CD4-positive, alpha-beta T cell (primary cell): ENCODE measurements around the gene ANO9. TPM values are rescaled to one million over a fixed set of nuclear protein-coding genes. Genes with fewer than 3 reads are reported as not detected.

Source experiments
- ATAC-seq: fragments of 200-7000 bp; cut with Tn5 transposase; one replicate; pipeline ENCODE4 v1.10.0; 2022; ENCODE audit warnings: mild to moderate bottlenecking; ENCODE audit not compliant: poor library complexity
- CTCF ChIA-PET: fragments of 350-600 bp; sonication (Branson Sonifier 250); formaldehyde crosslinking; loops from one replicate; lab custom pipeline; 2021; ENCODE audit warnings: antibody characterized with exemption, inconsistent platforms; lab: Charles Lee
- POLR2A ChIA-PET: fragments of 350-600 bp; sonication (Branson Sonifier 250); formaldehyde crosslinking; loops from one replicate; lab custom pipeline; 2021; ENCODE audit warnings: antibody characterized with exemption, inconsistent platforms; lab: Charles Lee
- DNase-seq, 14 experiments: peaks; one replicate each; pipeline ENCODE4 v3.0.0-alpha.2; 2013 to 2020; ENCODE audit warnings: mixed read lengths in 2 of 14
- H3K27ac ChIP-seq, 2 donors: one replicate each; pipeline versions ENCODE4 v1.5.1 to v1.7.0; 2013; ENCODE audit warnings: low read length in 2 of 2, low read depth in 1 of 2, mild to moderate bottlenecking in 1 of 2
- H3K27me3 ChIP-seq, 2 experiments: 1 replicate in 1 of 2; 2 replicates in 1 of 2; pipeline versions ENCODE4 v1.6.1 to v1.7.0; 2013; ENCODE audit warnings: low read length in 2 of 2, control low read depth in 1 of 2, mild to moderate bottlenecking in 1 of 2, moderate library complexity in 1 of 2; ENCODE audit not compliant: insufficient read depth in 2 of 2, control insufficient read depth in 1 of 2
- H3K36me3 ChIP-seq: one replicate; pipeline ENCODE4 v1.6.1; 2013; ENCODE audit warnings: low read length, control low read depth; ENCODE audit not compliant: insufficient read depth
- H3K4me1 ChIP-seq: one replicate; pipeline ENCODE4 v1.6.1; 2013; ENCODE audit warnings: low read length, control low read depth; ENCODE audit not compliant: insufficient read depth
- H3K4me3 ChIP-seq: one replicate; pipeline ENCODE4 v1.5.1; 2013; ENCODE audit warnings: mild to moderate bottlenecking, low read length, moderate library complexity
- H3K9me3 ChIP-seq, 2 experiments: 1 replicate in 1 of 2; 2 replicates in 1 of 2; pipeline versions ENCODE4 v1.6.1 to v1.7.0; 2013; ENCODE audit warnings: low read length in 2 of 2, mild to moderate bottlenecking in 2 of 2, control low read depth in 1 of 2, moderate library complexity in 1 of 2; ENCODE audit not compliant: control insufficient read depth in 1 of 2, insufficient read depth in 1 of 2
- H3K27ac Mint-ChIP-seq: one replicate; pipeline ENCODE4 v1.8.0; 2020; ENCODE audit warnings: mixed read lengths
- H3K27me3 Mint-ChIP-seq: one replicate; pipeline ENCODE4 v1.8.0; 2021; ENCODE audit warnings: mixed read lengths
- H3K36me3 Mint-ChIP-seq: one replicate; pipeline ENCODE4 v1.8.0; 2021; ENCODE audit warnings: low read depth, mixed read lengths
- H3K4me1 Mint-ChIP-seq: one replicate; pipeline ENCODE4 v1.8.0; 2021; ENCODE audit warnings: low read depth, mixed read lengths
- H3K4me3 Mint-ChIP-seq: one replicate; pipeline ENCODE4 v1.8.0; 2020; ENCODE audit warnings: mild to moderate bottlenecking, mixed read lengths
- H3K9me3 Mint-ChIP-seq: one replicate; pipeline ENCODE4 v1.8.0; 2020; ENCODE audit warnings: mixed read lengths
- CTCF ChIP-seq: fragments of 200-600 bp; IDR thresholded peaks from one replicate; pipeline ENCODE4 v1.8.0; 2022; ENCODE audit warnings: antibody characterized with exemption, mild to moderate bottlenecking
- intact Hi-C, 2 experiments: fragments of 100-400 bp; cut with DNase I in 1 of 2; cut with micrococcal nuclease in 1 of 2; formaldehyde crosslinking; loops; one replicate each; pipeline versions ENCODE4 v1.15.1 to v1.9.0; 2023 to 2025; cut with DNase I, micrococcal nuclease
- total RNA-seq, 174 experiments: library from RNA in 2 of 174; stranded (reverse) in 2 of 174; gene quantifications; one replicate each; pipeline ENCODE4 v1.2.3 and lab custom pipeline; 2021 to 2026

ANO9 gene
- total RNA-seq, 2 experiments from 2014 or later: 109 to 114 TPM

GRCh38 chr11:384511-384910, 57.3 kb downstream of the ANO9 start:
- POLR2A ChIA-PET: no interaction called here
- Mint-ChIP-seq H3K4me3 (no peak overlapping the region), H3K4me1 (peaks cover 15% of the 10 kb centered on the region), H3K9me3 (peaks cover 4% of the 10 kb centered on the region), H3K27ac (no peak overlapping the region), H3K27me3 (peaks cover 10% of the 10 kb centered on the region), H3K36me3 (no peaks in the 10 kb centered on the region)
- DNase-seq (no peak), ATAC-seq (no peak)
- CTCF ChIA-PET: no interaction called here
- TF ChIP-seq CTCF: no peak
- no peaks in the 10 kb centered on the region for H3K27me3 ChIP-seq
- H3K36me3 ChIP-seq: no peaks in the 10 kb centered on the region
- H3K4me3 ChIP-seq: no peak overlapping the region
- intact Hi-C loops: no loop called here
- H3K4me1 ChIP-seq: peaks cover 13% of the 10 kb centered on the region
- H3K9me3 ChIP-seq: peaks cover 12 to 17% of the 10 kb centered on the region in 2 experiments
- H3K27ac ChIP-seq: no peak overlapping the region

GRCh38 chr11:383431-383830, 58.4 kb downstream of the ANO9 start:
- CTCF ChIA-PET: no interaction called here

GRCh38 chr11:382081-382629, 59.7 kb downstream of the ANO9 start:
- no peak for DNase-seq

More at GRCh38 chr11:383431-383830, 58.4 kb downstream of the ANO9 start:
- H3K36me3 Mint-ChIP-seq: no peaks in the 10 kb centered on the region
- H3K4me1 Mint-ChIP-seq: peaks cover 15% of the 10 kb centered on the region
- peaks cover 13% of the 10 kb centered on the region for H3K4me1 ChIP-seq
- ATAC-seq (no peak), DNase-seq (no peak)
- H3K27me3 ChIP-seq: no peaks in the 10 kb centered on the region
- no peak for TF ChIP-seq CTCF
- H3K36me3 ChIP-seq: no peaks in the 10 kb centered on the region
- H3K27me3 Mint-ChIP-seq: peaks cover 15% of the 10 kb centered on the region
- POLR2A ChIA-PET: no interaction called here
- no peak overlapping the region for H3K27ac Mint-ChIP-seq
- intact Hi-C loops: no loop called here
- peaks cover 12 to 17% of the 10 kb centered on the region in 2 experiments for H3K9me3 ChIP-seq
- H3K4me3 ChIP-seq: no peak overlapping the region
- H3K4me3 Mint-ChIP-seq: no peak overlapping the region
- no peak overlapping the region for H3K27ac ChIP-seq
- peaks cover 4% of the 10 kb centered on the region for H3K9me3 Mint-ChIP-seq

More at GRCh38 chr11:382081-382629, 59.7 kb downstream of the ANO9 start:
- no peaks in the 10 kb centered on the region for H3K36me3 Mint-ChIP-seq
- Histone ChIP-seq H3K27me3 (no peaks in the 10 kb centered on the region), H3K27ac (no peak overlapping the region), H3K36me3 (no peaks in the 10 kb centered on the region), H3K4me1 (peaks cover 8% of the 10 kb centered on the region), H3K4me3 (no peak overlapping the region), H3K9me3 (peaks cover 12 to 17% of the 10 kb centered on the region in 2 experiments)
- H3K9me3 Mint-ChIP-seq: peaks cover 1% of the 10 kb centered on the region
- peaks cover 5% of the 10 kb centered on the region for H3K4me1 Mint-ChIP-seq
- H3K27me3 Mint-ChIP-seq: peaks cover 20% of the 10 kb centered on the region
- POLR2A ChIA-PET: interaction anchor here (0.5 kb wide), 1 partner anchor 94 kb away, joined by 3 read pairs; no protein-coding TSS in a partner anchor
- CTCF ChIA-PET: no interaction called here
- ATAC-seq: no peak
- no peak overlapping the region for H3K27ac Mint-ChIP-seq
- intact Hi-C loops: no loop called here
- TF ChIP-seq CTCF: no peak
- H3K4me3 Mint-ChIP-seq: no peak overlapping the region
